Stimulated activated memory B cell treated with anti-CD40 and anti-IgM and Interleukin-4, amounts not matched to agents 10 μg/mL and 1 μg/mL and 100 μg/mL, for 72 hours (primary cell): ENCODE results near the gene B3GNT7.

Experiments
- ATAC-seq: fragments of 150-1000 bp; cut with Tn5 transposase; 2 replicates; pipeline ENCODE4 v1.10.0; 2021
- H3K27ac Mint-ChIP-seq: one replicate; pipeline ENCODE4 v1.8.0; 2022; ENCODE audit warnings: mild to moderate bottlenecking, mixed read lengths
- H3K27me3 Mint-ChIP-seq: one replicate; pipeline ENCODE4 v1.8.0; 2022; ENCODE audit warnings: mixed read lengths
- H3K36me3 Mint-ChIP-seq: one replicate; pipeline ENCODE4 v1.8.0; 2022; ENCODE audit warnings: mixed read lengths
- H3K4me1 Mint-ChIP-seq: one replicate; pipeline ENCODE4 v1.8.0; 2022; ENCODE audit warnings: mixed read lengths
- H3K4me3 Mint-ChIP-seq: one replicate; pipeline ENCODE4 v1.8.0; 2022; ENCODE audit warnings: mild to moderate bottlenecking, moderate library complexity, mixed read lengths
- H3K9me3 Mint-ChIP-seq: one replicate; pipeline ENCODE4 v1.8.0; 2022; ENCODE audit warnings: mixed read lengths

B3GNT7 gene

GRCh38 chr2:231387904-231388724, 7.4 kb upstream of the B3GNT7 start:
- Mint-ChIP-seq H3K4me3 (no peak overlapping the region), H3K27ac (no peak overlapping the region), H3K4me1 (peaks cover 38% of the 10 kb centered on the region), H3K36me3 (peaks cover 28% of the 10 kb centered on the region), H3K27me3 (no peaks in the 10 kb centered on the region), H3K9me3 (peaks cover 12% of the 10 kb centered on the region)
- no peak for ATAC-seq

DNA sequence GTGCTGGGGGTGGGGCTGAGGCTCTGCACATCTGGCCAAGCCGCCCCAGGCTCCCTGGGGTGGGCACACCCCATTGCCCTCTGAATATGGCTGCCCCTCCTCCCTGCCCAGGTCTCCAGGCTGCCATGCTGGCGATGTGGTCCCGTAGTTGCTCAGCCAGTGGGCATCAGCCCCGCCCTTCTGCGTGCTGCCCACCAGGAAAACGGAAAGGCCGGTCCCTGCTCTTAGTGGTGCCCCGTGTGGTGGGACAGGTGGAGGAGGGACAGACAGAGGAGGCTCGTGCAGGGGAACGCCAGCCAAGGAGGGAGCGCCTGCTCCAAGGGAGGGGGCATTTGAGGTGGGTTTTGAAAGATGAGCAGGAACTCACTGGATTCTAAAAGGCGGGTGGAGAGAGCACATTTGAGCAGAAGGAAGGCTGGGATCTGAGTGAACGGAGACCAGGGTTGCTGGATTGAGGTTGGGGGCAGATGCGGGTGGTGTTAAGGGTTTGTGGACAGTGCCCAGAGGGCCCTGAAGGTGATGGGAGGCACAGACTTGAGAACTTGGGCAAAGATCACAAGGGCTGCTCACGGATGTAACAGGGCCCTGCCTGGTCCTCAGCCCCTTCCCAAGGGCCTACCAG, 6.7 kb upstream of the B3GNT7 start:
- Mint-ChIP-seq H3K27me3 (no peaks in the 10 kb centered on the region), H3K36me3 (peaks cover 32% of the 10 kb centered on the region), H3K4me1 (peaks cover 40% of the 10 kb centered on the region), H3K9me3 (peaks cover 12% of the 10 kb centered on the region), H3K4me3 (no peak overlapping the region), H3K27ac (peak overlapping the region; percentile 5)
- no peak for ATAC-seq

- peak overlapping the region; percentile 99 for H3K27ac Mint-ChIP-seq
- H3K27me3 Mint-ChIP-seq = no peaks in the 10 kb centered on the region
- no peak for ATAC-seq
- H3K4me1 Mint-ChIP-seq = peaks cover 53% of the 10 kb centered on the region
- peaks cover 26% of the 10 kb centered on the region for H3K36me3 Mint-ChIP-seq
- H3K9me3 Mint-ChIP-seq = peaks cover 4% of the 10 kb centered on the region
- no peak overlapping the region for H3K4me3 Mint-ChIP-seq
These were observed 4.8 kb upstream of the B3GNT7 start for GRCh38 chr2:231390667-231391066.

- Mint-ChIP-seq H3K9me3 (no peaks in the 10 kb centered on the region), H3K4me3 (peak overlapping the region; percentile 27), H3K27ac (peak overlapping the region; percentile 99), H3K27me3 (no peaks in the 10 kb centered on the region), H3K4me1 (peaks cover 61% of the 10 kb centered on the region), H3K36me3 (peaks cover 21% of the 10 kb centered on the region)
- peak; percentile 57 for ATAC-seq
These were observed 3.5 kb upstream of the B3GNT7 start for GRCh38 chr2:231391981-231392380.

- Mint-ChIP-seq H3K27me3 (no peaks in the 10 kb centered on the region), H3K4me3 (peak overlapping the region; percentile 98), H3K4me1 (peaks cover 67% of the 10 kb centered on the region), H3K36me3 (peaks cover 21% of the 10 kb centered on the region), H3K27ac (peak overlapping the region; percentile 99), H3K9me3 (no peaks in the 10 kb centered on the region)
- no peak for ATAC-seq
These were observed 2.9 kb upstream of the B3GNT7 start for GRCh38 chr2:231392431-231393148.

DNA sequence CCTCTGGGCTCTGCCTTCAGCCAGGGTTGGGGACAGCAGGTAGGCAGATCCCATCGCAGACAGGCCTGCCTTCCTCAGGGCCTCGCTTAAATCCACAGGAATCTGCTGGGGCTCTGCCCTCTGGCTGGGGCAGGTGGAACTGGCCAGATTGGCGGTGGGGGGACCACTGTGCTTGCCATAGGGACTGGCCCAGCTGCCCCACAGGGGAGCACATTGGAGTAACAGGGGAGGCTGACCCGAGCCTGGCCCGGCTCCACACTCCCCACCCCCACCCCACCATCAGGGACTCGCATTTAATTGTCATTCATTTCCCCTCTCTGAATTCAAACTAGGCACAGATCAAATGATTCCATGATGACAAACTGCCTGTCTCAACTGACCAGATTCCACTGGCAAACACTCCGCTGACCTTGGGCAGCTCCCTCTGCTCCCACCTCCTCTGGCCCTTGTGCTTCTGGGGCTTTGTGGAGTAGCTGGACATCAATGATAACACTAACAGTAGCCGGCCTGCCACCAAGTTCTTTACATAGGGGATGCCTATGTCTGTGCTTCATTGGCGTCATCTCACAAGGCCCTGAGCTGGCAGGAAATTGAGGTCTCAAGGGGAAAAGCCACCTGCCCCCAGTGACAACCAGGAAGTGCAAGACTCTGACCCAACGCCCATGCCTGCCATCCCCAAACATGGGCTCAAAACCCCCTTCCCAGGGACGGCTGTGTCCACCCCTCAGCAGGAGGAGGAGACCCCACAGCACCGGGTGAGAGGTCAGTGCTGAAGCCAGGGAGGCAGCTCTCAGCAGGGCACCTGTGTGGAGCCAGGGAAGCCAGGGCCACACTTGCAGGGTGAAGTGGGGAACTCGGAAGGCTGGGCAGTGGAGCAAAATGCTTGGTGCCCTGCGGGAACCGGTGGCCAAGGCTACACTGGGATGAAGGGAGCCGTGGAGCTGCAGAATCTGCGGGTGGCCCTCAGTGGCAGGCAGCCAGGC, 2.1 kb upstream of the B3GNT7 start:
- Mint-ChIP-seq H3K36me3 (peaks cover 21% of the 10 kb centered on the region), H3K9me3 (no peaks in the 10 kb centered on the region), H3K27ac (peak overlapping the region; percentile 99), H3K27me3 (no peaks in the 10 kb centered on the region), H3K4me3 (peak overlapping the region; percentile 98), H3K4me1 (peaks cover 64% of the 10 kb centered on the region)
- ATAC-seq = peak; percentile 76

DNA sequence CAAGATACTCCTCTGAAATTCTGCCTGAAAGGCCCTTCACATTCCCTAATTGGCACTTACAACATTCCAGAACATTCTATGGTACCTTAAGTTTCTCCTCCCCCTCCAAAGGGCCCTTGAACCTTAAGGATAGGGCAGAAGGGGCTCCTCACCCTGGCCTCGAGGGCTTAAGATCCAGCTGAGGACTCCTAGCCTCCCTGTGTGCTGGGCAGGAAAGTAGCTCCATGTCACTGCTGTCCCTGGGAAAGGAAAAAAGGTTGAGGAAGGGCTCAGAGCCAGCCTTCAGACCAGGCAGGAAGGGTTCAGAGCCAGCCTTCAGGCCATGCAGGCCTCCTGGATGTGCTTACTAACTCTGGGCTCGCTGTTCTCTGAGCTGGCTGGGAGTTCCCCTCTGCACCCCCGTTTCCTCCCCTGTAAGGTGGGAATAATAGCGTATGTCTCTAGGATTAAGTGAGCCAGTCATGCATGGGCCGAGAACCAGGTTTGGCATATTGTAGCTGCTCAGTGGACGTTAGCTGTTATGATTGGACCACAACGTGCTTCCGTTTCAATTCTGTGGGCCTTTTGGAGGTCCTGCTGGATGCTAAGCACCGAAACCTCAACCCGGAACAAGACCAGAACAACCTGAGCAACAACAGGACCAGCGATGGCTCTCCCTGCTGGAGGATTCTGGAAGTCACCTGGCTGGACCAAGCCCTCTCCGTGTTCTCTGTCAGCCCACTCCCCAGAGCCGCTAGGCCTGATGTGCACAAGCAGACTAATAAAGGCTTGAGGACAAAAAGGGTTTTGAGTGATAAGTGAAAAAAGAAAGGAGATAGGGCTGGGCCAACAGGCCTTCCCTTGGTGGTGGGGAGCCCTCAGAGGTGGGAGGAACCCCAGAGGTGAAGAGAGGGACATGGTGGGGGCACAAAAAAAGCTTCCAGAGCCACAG, 1.0 kb upstream of the B3GNT7 start:
- ATAC-seq = peak; percentile 66
- no peaks in the 10 kb centered on the region for H3K9me3 Mint-ChIP-seq
- H3K4me1 Mint-ChIP-seq = peaks cover 63% of the 10 kb centered on the region
- H3K27me3 Mint-ChIP-seq = no peaks in the 10 kb centered on the region
- peak overlapping the region; percentile 99 for H3K27ac Mint-ChIP-seq
- peaks cover 15% of the 10 kb centered on the region for H3K36me3 Mint-ChIP-seq
- H3K4me3 Mint-ChIP-seq = peak overlapping the region; percentile 98

DNA sequence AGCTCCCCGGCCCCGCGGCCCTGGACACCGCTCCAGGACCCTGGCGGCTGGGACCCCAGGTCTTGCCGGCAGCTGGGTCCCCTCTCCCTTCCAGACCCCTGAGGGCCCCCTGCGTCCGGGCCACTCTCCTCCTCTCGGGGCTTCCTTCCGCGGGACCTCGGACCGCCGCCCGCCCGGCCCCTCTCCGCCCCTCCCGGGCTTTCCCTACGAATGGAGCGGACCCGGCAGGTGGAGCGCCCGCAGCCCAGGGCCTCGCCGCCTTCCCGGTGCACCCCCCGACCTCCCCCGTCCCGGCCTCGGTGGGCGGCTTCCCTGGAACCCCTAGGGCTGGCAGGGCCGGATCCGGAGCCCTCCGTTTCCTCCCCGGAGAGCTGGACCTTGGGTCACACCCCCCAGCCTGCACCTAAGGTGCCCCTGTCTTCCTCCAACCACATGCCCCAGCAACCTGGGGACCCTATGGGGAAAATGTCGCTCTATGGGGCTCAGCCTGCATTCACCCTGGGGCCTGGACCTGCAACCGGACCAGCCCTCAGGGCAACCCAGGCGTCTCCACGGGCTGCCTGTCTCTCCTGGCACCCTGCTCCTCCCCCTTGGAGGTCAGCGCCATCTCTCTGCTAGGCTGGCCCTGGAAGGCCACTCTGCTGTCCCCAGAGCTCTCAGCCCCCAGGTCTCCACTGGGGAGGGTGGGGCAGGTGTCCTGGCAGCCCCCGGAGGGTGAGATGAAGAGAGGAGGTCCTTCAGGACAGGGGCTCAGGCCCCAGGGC, 730 bp downstream of the B3GNT7 start:
- peaks cover 16% of the 10 kb centered on the region for H3K36me3 Mint-ChIP-seq
- H3K27me3 Mint-ChIP-seq = no peaks in the 10 kb centered on the region
- ATAC-seq = no peak
- peak overlapping the region; percentile 88 for H3K4me3 Mint-ChIP-seq
- peak overlapping the region; percentile 81 for H3K27ac Mint-ChIP-seq
- H3K9me3 Mint-ChIP-seq = no peaks in the 10 kb centered on the region
- peaks cover 62% of the 10 kb centered on the region for H3K4me1 Mint-ChIP-seq

GRCh38 chr2:231397011-231397927, 1.8 kb downstream of the B3GNT7 start:
- ATAC-seq = no peak
- H3K4me3 Mint-ChIP-seq = peak overlapping the region; percentile 88
- H3K36me3 Mint-ChIP-seq = peaks cover 22% of the 10 kb centered on the region
- peak overlapping the region; percentile 81 for H3K27ac Mint-ChIP-seq
- peaks cover 52% of the 10 kb centered on the region for H3K4me1 Mint-ChIP-seq
- no peaks in the 10 kb centered on the region for H3K9me3 Mint-ChIP-seq
- no peaks in the 10 kb centered on the region for H3K27me3 Mint-ChIP-seq

DNA sequence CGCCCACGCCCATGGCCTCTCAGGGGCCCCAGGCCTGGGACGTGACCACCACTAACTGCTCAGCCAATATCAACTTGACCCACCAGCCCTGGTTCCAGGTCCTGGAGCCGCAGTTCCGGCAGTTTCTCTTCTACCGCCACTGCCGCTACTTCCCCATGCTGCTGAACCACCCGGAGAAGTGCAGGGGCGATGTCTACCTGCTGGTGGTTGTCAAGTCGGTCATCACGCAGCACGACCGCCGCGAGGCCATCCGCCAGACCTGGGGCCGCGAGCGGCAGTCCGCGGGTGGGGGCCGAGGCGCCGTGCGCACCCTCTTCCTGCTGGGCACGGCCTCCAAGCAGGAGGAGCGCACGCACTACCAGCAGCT, 2.4 kb downstream of the B3GNT7 start:
- no peaks in the 10 kb centered on the region for H3K27me3 Mint-ChIP-seq
- peaks cover 46% of the 10 kb centered on the region for H3K4me1 Mint-ChIP-seq
- H3K4me3 Mint-ChIP-seq = no peak overlapping the region
- no peaks in the 10 kb centered on the region for H3K9me3 Mint-ChIP-seq
- peaks cover 22% of the 10 kb centered on the region for H3K36me3 Mint-ChIP-seq
- H3K27ac Mint-ChIP-seq = no peak overlapping the region
- ATAC-seq = no peak

- Mint-ChIP-seq H3K27me3 (no peaks in the 10 kb centered on the region), H3K27ac (no peak overlapping the region)
These were observed 3.1 kb downstream of the B3GNT7 start for GRCh38 chr2:231398585-231398984.

DNA sequence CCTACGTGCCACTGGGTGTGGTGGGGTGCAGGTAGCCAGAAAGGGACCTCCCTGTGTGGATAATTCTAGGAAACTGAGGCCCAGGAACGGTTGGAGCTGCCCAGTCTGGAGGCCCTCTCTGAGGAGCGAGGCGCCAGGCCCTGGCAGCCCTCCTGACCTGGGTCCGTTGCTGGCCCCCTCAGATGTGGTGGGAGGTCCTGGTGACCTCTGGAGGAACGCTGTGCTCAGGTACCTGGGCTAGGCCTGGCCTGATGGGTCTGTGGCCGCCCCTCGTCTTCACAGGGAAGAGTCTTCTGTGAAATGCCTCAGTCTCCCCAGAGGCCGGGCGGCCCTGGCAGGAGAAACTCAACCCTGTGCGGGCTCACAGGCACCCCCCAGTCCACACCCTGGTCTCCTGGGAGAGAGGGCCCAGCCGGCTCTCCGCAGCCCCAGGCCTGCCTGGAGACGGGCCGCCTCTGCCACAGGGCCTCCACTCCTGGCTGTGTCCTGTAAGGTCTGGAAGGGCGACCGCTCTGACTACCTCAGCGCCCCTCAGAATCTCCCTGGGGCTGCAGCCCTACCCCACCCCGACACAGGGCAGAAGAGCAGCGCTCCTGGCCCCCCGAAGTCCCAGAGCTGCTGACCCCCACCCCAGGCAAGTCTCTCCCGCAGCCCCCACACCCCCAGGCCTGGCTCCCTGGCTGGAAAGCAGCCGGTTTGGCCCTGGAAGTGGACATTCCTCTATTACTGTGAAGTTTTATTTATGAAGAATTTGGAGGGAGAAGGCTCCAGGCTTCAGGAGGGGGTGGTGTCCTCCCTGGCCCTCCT, 3.7 kb downstream of the B3GNT7 start:
- Mint-ChIP-seq H3K4me3 (no peak overlapping the region), H3K27me3 (no peaks in the 10 kb centered on the region), H3K4me1 (peaks cover 32% of the 10 kb centered on the region), H3K9me3 (no peaks in the 10 kb centered on the region), H3K27ac (no peak overlapping the region), H3K36me3 (peaks cover 17% of the 10 kb centered on the region)
- ATAC-seq = no peak

More at GRCh38 chr2:231398585-231398984, 3.1 kb downstream of the B3GNT7 start:
- no peak overlapping the region for H3K4me3 Mint-ChIP-seq
- no peak for ATAC-seq
- no peaks in the 10 kb centered on the region for H3K9me3 Mint-ChIP-seq
- peaks cover 39% of the 10 kb centered on the region for H3K4me1 Mint-ChIP-seq
- peaks cover 21% of the 10 kb centered on the region for H3K36me3 Mint-ChIP-seq
